HEK293T (cell line): Measurements from ENCODE around the gene CMTM2.

Source experiments
- BHLHE40 ChIP-seq: fragments of 450-650 bp; IDR thresholded peaks from 2 replicates; pipeline ENCODE4 v1.6.1; 2016; ENCODE audit warnings: mild to moderate bottlenecking, moderate library complexity, borderline replicate concordance
- TARDBP ChIP-seq: fragments of 450-650 bp; IDR thresholded peaks from 2 replicates; pipeline ENCODE4 v1.6.1; 2016

DNA sequence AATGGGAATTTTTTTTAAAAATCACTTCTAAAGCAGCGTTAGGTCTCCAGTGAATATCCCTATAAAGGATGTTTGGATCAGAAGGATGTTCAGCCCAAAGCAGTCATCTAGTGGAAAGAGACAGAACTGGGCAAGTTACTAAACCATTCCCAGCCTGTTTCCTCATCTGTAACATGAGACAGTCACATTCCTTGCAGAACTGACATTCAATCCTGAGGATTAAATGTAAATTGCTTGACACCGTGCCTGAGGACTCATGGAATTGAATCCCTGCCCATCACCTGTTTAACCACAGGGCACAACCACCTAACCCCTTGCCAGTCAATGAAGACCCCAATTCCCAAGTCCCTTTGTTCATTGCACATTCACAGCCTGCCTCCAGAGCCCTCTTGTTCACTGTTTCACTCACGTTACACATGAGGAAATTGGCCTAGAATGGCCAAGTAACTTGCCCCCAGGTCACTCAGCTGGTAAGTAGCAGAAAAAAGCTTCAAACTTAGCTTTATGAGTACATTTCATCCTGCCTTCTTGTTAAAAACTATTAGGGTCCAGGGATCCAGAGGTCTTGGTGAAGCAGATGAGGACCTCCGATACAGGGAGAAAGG, 1.4 kb downstream of the CMTM2 start:
- TF ChIP-seq TARDBP: no peak
- TF ChIP-seq BHLHE40: no peak
